HepG2 (cell line): ENCODE measurements around the gene ACCSL. TPM values are rescaled to one million over a fixed set of nuclear protein-coding genes. Genes with fewer than 3 reads are reported as not detected.
A peak's percentile ranks its signal among the peaks of the same experiment; 100 is the strongest.

ENCODE experiments used
- ATAC-seq: fragments of 200-7000 bp; cut with Tn5 transposase; 3 replicates; pipeline ENCODE4 v1.9.1; 2020; ENCODE audit warnings: mild to moderate bottlenecking, moderate library complexity
- BruUV-seq: library from RNA; stranded (reverse); fragments of 400-500 nt; replicated peaks from 2 replicates; lab custom pipeline; 2021; lab: Mats Ljungman, UMichigan
- CTCF ChIA-PET: fragments of 300-600 bp; formaldehyde crosslinking; extraction: SDS; loops from one replicate; lab custom pipeline; 2021; ENCODE audit warnings: low total read pairs, inconsistent platforms, low intra/inter-chr PET ratio; lab: Yijun Ruan, JAX
- POLR2A ChIA-PET: fragments of 350-600 bp; sonication (Branson Sonifier 250); formaldehyde crosslinking; loops from one replicate; lab custom pipeline; 2020; ENCODE audit warnings: antibody characterized with exemption, inconsistent platforms; lab: Yijun Ruan, JAX
- DNase-seq: peaks from one replicate; pipeline ENCODE4 v3.0.0-alpha.2; 2015; ENCODE audit warnings: low spot score
- FAIRE-seq: peaks from 3 replicates; lab custom pipeline; 2011; peaks lifted over from hg19 to GRCh38; lab: Jason Lieb, UNC
- H2AFZ ChIP-seq: one replicate; pipeline ENCODE4 v1.6.1; 2011; ENCODE audit warnings: low read length, inconsistent platforms
- H3K27ac ChIP-seq: fragments of 300-600 bp; 3 replicates; pipeline ENCODE4 v1.8.0; 2011; ENCODE audit warnings: mixed run types, mild to moderate bottlenecking, mixed read lengths, low read length, inconsistent platforms; ENCODE audit not compliant: insufficient read depth; ENCODE audit errors: extremely low read length
- H3K27me3 ChIP-seq, 2 experiments: fragments of 200-600 bp in 1 of 2; 2 replicates in 1 of 2; 3 replicates in 1 of 2; pipeline versions ENCODE4 v1.6.0 to v1.8.0; 2011; ENCODE audit warnings: low read length in 2 of 2, mild to moderate bottlenecking in 2 of 2, moderate library complexity in 2 of 2, inconsistent platforms in 1 of 2; ENCODE audit not compliant: insufficient read depth in 2 of 2, control insufficient read depth in 1 of 2
- H3K36me3 ChIP-seq, 2 experiments: fragments of 200-600 bp in 1 of 2; replicated peaks in 1 of 2; 2 replicates in 1 of 2; 3 replicates in 1 of 2; pipeline versions ENCODE4 v1.5.1 to v1.8.0; 2011; ENCODE audit warnings: low read length in 2 of 2, inconsistent platforms in 1 of 2; ENCODE audit not compliant: insufficient read depth in 2 of 2, control insufficient read depth in 1 of 2
- H3K4me1 ChIP-seq: 2 replicates; pipeline ENCODE4 v1.5.1; 2012; ENCODE audit warnings: low read length, inconsistent platforms; ENCODE audit not compliant: insufficient read depth
- H3K4me2 ChIP-seq: 2 replicates; pipeline ENCODE4 v1.6.0; 2011; ENCODE audit warnings: low read depth, low read length, inconsistent platforms
- H3K4me3 ChIP-seq, 3 experiments: fragments of 200-600 bp in 1 of 3; sonication (generic), shearing (Covaris generic) in 1 of 3; replicated peaks in 1 of 3; 2 replicates each; pipeline ENCODE4 v1.5.1; 2011 to 2016; ENCODE audit warnings: low read length in 3 of 3, inconsistent platforms in 2 of 3, low read depth in 2 of 3, mild to moderate bottlenecking in 2 of 3, control low read depth in 1 of 3, mixed read lengths in 1 of 3; ENCODE audit not compliant: insufficient read depth in 1 of 3
- H3K79me2 ChIP-seq: one replicate; pipeline ENCODE4 v1.6.1; 2011; ENCODE audit warnings: low read length, inconsistent platforms; ENCODE audit not compliant: insufficient read depth
- H3K9ac ChIP-seq: 2 replicates; pipeline ENCODE4 v1.6.0; 2011; ENCODE audit warnings: mild to moderate bottlenecking, low read depth, low read length, inconsistent platforms; ENCODE audit not compliant: insufficient read depth
- H3K9me3 ChIP-seq: 2 replicates; pipeline ENCODE4 v1.5.1; 2012; ENCODE audit warnings: mild to moderate bottlenecking, low read length
- H4K20me1 ChIP-seq: 2 replicates; pipeline ENCODE4 v1.6.0; 2011; ENCODE audit warnings: inconsistent platforms, mild to moderate bottlenecking, low read length, moderate library complexity; ENCODE audit not compliant: insufficient read depth
- ATF7-NPFF ChIP-seq: sonication (generic); formaldehyde crosslinking; IDR thresholded peaks from 2 replicates; pipeline ENCODE4 v1.8.1; 2023; ENCODE audit warnings: mild to moderate bottlenecking, low read depth, missing genetic modification reagents, moderate library complexity
- BHLHE40 ChIP-seq: IDR thresholded peaks from 2 replicates; pipeline ENCODE4 v1.6.1; 2011; ENCODE audit warnings: low read length, improper control_type of control experiment
- FOXA3 ChIP-seq: IDR thresholded peaks from 2 replicates; pipeline ENCODE4 v1.6.1; 2016; ENCODE audit warnings: missing genetic modification reagents, missing compliant biosample characterization
- FOXM1 ChIP-seq: sonication (generic); formaldehyde crosslinking; IDR thresholded peaks from 2 replicates; pipeline ENCODE4 v1.5.0; 2020; ENCODE audit warnings: missing genetic modification reagents
- HNRNPLL ChIP-seq: fragments of 200-400 bp; formaldehyde crosslinking; IDR thresholded peaks from 2 replicates; pipeline ENCODE4 v1.6.1; 2017; ENCODE audit warnings: mild to moderate bottlenecking, low read depth, low read length; ENCODE audit not compliant: poor library complexity, severe bottlenecking
- NR1H2 ChIP-seq: sonication (generic); formaldehyde crosslinking; IDR thresholded peaks from 2 replicates; pipeline ENCODE4 v1.8.1; 2022; ENCODE audit warnings: low read depth, missing genetic modification reagents, borderline replicate concordance
- ZNF451 ChIP-seq: sonication (generic); formaldehyde crosslinking; IDR thresholded peaks from 2 replicates; pipeline ENCODE4 v1.5.0; 2020; ENCODE audit warnings: mild to moderate bottlenecking, missing genetic modification reagents
- ZNF724P ChIP-seq: sonication (generic); formaldehyde crosslinking; IDR thresholded peaks from 2 replicates; pipeline ENCODE4 v1.8.0; 2022; ENCODE audit warnings: missing genetic modification reagents, borderline replicate concordance
- ZNF891 ChIP-seq: sonication (generic); formaldehyde crosslinking; IDR thresholded peaks from 2 replicates; pipeline ENCODE4 v1.5.0; 2020; ENCODE audit warnings: mild to moderate bottlenecking, missing genetic modification reagents
- WGBS: methylation state at CpG from one replicate; pipeline ENCODE4 v1.1.6; 2017; ENCODE audit warnings: low lambda C conversion rate; 5-methylcytosine and 5-hydroxymethylcytosine counted together
- in situ Hi-C: cut with HindIII; loops from 2 replicates; pipeline ENCODE4 v1.10.0; 2017; ENCODE audit warnings: low pct_unique_long_range_greater_than_20kb; ENCODE audit not compliant: extremely low pct_ligation_motif_present
- intact Hi-C: fragments of 100-400 bp; cut with micrococcal nuclease; formaldehyde crosslinking; loops from one replicate; pipeline ENCODE4 v1.10.0; 2022; ENCODE audit not compliant: unreplicated experiment
- polyA plus RNA-seq, 8 experiments: library from polyadenylated mRNA; depleted of rRNA in 3 of 8; stranded (reverse) in 7 of 8; unstranded in 1 of 8; fragments of >200 nt; fragmentation: Illumina TruSeq in 4 of 8; extraction: Trizol in 4 of 8; gene quantifications; 2 replicates each; pipeline versions ENCODE4 v1.2.1 to v1.2.3, GENCODE V29; 2011 to 2016; ENCODE audit warnings: low read depth in 4 of 8, missing spikeins in 1 of 8, mixed read lengths in 1 of 8; ENCODE audit not compliant: insufficient read depth in 1 of 8
- total RNA-seq, 5 experiments: library from RNA; depleted of rRNA; stranded (reverse); fragments of >200 nt; fragmentation: Illumina TruSeq; extraction: Trizol; gene quantifications; 2 replicates each; pipeline ENCODE4 v1.2.3, GENCODE V29; 2016; ENCODE audit warnings: low read depth in 1 of 5
- TF ChIP-seq, protein P1 (sequence below): sonication (generic); formaldehyde crosslinking; conservative IDR thresholded peaks from 2 replicates; pipeline ENCODE4 v1.8.0; 2022; ENCODE audit warnings: mild to moderate bottlenecking, moderate library complexity, missing genetic modification reagents
- TF ChIP-seq, protein P2 (sequence below): sonication (generic); formaldehyde crosslinking; IDR thresholded peaks from 2 replicates; pipeline ENCODE4 v1.8.0; 2022; ENCODE audit warnings: low read depth, missing genetic modification reagents
- TF ChIP-seq, protein P3 (sequence below): sonication (generic); formaldehyde crosslinking; IDR thresholded peaks from 2 replicates; pipeline ENCODE4 v1.4.0; 2020; ENCODE audit warnings: missing genetic modification reagents, borderline replicate concordance

The ACCSL gene
- total and polyA plus RNA-seq, 2 of the 13 experiments (the other 11 are each of a cell fraction or from before 2014, with no cell fraction given) = not detected

DNA sequence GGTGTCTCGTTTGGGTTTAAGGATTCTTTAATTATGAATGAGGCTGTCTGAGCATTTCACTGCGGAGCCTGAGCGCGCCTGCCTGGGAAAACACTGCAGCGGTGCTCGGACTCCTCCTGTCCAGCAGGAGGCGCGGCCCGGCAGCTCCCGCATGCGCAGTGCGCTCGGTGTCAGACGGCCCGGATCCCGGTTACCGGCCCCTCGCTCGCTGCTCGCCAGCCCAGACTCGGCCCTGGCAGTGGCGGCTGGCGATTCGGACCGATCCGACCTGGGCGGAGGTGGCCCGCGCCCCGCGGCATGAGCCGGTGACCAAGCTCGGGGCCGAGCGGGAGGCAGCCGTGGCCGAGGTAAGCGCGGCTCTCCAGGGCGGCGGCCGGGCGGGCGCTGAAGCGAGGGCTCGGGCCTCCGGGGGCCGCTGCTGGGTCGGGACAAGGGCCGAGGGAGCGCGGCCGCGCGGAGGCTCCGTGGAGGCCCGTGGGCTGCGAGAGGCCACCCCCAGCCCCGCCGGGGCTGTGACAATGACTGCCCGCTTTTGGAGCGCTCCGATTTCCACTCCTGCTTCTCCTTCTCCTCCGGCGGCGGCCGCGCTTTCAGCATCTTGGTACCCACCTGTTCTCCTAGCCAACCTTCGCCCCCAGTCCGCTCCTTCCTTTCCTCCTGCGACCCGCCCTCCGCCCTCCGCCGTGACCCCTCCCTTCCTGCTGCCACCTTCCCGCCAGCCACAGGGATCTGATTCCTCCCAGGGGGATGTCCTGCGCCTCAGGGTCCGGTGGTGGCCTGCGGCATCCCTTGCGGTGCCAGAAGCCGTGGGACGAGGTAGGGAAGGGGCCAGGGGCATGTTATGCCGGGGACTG is 48.0 kb downstream of the ACCSL start, which contains the start of gene EXT2 (continued):
- TF ChIP-seq HNRNPLL = peak; percentile 10
- TF ChIP-seq ZNF891 (CRISPR knock-in tag) = peak; percentile 55

DNA sequence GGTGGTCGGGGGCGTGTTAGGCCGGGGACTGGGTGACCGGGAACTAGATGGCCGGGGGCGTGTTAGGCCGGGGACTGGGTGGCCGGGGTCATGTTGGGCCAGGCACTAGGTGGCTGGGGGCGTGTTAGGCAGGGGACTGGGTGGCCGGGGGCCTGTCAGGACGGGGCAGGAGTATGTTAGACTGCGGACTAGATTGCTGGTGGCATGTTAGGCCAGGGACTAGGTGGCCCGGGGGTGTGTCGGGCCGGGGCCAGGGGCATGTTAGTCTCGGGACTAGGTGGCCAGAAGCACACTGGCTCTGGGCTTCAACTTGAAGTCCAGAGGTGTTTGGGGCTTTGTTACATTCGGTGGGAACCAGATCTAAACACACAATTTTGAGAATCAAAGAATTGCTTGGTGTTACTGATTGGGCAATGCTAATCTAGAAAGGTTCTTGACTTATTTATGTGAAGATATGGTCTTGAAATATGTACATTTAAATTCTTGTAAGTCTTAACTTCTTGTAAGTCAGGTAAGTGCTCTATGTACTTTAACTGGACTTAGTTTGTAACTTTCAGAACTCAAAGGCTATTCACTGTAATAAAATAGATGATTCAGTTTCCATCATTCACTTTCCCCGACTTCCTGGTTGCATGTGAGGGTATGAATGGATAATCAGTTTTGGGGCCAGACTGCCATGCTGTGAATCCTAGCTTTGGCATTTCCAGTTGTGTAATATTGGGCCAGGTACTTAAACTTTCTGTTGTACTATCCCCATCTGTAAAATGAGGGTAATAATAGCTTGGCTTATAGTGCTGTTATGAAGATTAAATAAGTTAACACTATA is 48.8 kb downstream of the ACCSL start:
- CTCF ChIA-PET = interaction anchor here (2.8 kb wide), 1 partner anchor 442 kb away, joined by 17 read pairs; no protein-coding TSS in a partner anchor
- peak overlapping the region; percentile 83 for H3K9ac ChIP-seq
- TF ChIP-seq FOXA3 (CRISPR knock-in tag) (no peak), ATF7-NPFF (CRISPR knock-in tag) (0 out of 2 replicates have a peak, but pooled peaks have one; percentile 31), ZNF724P (CRISPR knock-in tag) (0 out of 2 replicates have a peak, but pooled peaks have one; percentile 11), ZNF451 (0 out of 2 replicates have a peak, but pooled peaks have one; percentile 24), BHLHE40 (no peak), NR1H2 (CRISPR knock-in tag) (no peak), FOXM1 (CRISPR knock-in tag) (no peak)
- TF ChIP-seq, protein P1, sequence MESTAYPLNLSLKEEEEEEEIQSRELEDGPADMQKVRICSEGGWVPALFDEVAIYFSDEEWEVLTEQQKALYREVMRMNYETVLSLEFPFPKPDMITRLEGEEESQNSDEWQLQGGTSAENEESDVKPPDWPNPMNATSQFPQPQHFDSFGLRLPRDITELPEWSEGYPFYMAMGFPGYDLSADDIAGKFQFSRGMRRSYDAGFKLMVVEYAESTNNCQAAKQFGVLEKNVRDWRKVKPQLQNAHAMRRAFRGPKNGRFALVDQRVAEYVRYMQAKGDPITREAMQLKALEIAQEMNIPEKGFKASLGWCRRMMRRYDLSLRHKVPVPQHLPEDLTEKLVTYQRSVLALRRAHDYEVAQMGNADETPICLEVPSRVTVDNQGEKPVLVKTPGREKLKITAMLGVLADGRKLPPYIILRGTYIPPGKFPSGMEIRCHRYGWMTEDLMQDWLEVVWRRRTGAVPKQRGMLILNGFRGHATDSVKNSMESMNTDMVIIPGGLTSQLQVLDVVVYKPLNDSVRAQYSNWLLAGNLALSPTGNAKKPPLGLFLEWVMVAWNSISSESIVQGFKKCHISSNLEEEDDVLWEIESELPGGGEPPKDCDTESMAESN (CRISPR knock-in tag) = 0 out of 2 replicates have a peak, but pooled peaks have one; percentile 25
- TF ChIP-seq, protein P2, sequence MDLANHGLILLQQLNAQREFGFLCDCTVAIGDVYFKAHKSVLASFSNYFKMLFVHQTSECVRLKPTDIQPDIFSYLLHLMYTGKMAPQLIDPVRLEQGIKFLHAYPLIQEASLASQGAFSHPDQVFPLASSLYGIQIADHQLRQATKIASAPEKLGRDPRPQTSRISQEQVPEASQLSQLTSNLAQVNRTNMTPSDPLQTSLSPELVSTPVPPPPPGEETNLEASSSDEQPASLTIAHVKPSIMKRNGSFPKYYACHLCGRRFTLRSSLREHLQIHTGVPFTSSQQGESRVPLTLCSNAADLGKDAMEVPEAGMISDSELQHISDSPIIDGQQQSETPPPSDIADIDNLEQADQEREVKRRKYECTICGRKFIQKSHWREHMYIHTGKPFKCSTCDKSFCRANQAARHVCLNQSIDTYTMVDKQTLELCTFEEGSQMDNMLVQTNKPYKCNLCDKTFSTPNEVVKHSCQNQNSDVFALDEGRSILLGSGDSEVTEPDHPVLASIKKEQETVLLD (CRISPR knock-in tag) = no peak
- TF ChIP-seq, protein P3, sequence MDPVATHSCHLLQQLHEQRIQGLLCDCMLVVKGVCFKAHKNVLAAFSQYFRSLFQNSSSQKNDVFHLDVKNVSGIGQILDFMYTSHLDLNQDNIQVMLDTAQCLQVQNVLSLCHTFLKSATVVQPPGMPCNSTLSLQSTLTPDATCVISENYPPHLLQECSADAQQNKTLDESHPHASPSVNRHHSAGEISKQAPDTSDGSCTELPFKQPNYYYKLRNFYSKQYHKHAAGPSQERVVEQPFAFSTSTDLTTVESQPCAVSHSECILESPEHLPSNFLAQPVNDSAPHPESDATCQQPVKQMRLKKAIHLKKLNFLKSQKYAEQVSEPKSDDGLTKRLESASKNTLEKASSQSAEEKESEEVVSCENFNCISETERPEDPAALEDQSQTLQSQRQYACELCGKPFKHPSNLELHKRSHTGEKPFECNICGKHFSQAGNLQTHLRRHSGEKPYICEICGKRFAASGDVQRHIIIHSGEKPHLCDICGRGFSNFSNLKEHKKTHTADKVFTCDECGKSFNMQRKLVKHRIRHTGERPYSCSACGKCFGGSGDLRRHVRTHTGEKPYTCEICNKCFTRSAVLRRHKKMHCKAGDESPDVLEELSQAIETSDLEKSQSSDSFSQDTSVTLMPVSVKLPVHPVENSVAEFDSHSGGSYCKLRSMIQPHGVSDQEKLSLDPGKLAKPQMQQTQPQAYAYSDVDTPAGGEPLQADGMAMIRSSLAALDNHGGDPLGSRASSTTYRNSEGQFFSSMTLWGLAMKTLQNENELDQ (CRISPR knock-in tag) = no peak

More for the DNA sequence above, 48.8 kb downstream of the ACCSL start:
- BruUV-seq = no TSS peak
- in situ Hi-C loops = loop anchor here (10.0 kb wide), 1 partner anchor 438 kb away; no protein-coding TSS in a partner anchor
- POLR2A ChIA-PET = no interaction called here
- Histone ChIP-seq H3K4me2 (peak overlapping the region; percentile 71), H3K27ac (no peak overlapping the region), H3K36me3 (no peaks in the 10 kb centered on the region; a peak in 1 of 5 replicates), H4K20me1 (no peaks in the 10 kb centered on the region), H3K79me2 (no peaks in the 10 kb centered on the region), H3K9me3 (no peaks in the 10 kb centered on the region), H3K4me3 (peak overlapping the region; percentile 80 to 96 (median 90)), H3K27me3 (no peaks in the 10 kb centered on the region), H2AFZ (no peak overlapping the region), H3K4me1 (peaks cover 19% of the 10 kb centered on the region)
- intact Hi-C loops = no loop called here
- DNase-seq (no peak), FAIRE-seq (no peak), ATAC-seq (peak; percentile 72)
- 8% methylated on average over 17 of the region's 18 CpGs for WGBS
